Measurements from ENCODE around the gene LDLRAD3.
"Not testable (repeated sequence)": the region's sequence is repeated elsewhere in the genome, so short reads cannot be mapped to it uniquely, and the experiment has no call there.

The LDLRAD3 gene

DNA sequence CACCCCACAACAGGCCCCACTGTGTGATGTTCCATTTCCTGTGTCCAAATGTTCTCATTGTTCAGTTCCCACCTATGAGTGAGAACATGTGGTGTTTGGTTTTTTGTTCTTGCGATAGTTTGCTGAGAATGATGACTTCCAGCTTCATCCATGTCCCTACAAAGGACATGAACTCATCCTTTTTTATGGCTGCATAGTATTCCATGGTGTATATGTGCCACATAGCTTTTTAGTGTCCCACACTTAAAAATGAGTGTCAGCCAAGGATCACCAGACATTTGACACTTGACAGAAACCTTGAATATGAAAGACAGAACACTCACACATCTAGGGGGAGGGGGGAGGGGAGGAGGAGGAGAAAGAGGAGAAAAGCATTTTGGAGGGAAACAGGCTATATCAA lies 245.9 kb downstream of the LDLRAD3 start:
- not testable (repeated sequence) for DNase-seq

DNA sequence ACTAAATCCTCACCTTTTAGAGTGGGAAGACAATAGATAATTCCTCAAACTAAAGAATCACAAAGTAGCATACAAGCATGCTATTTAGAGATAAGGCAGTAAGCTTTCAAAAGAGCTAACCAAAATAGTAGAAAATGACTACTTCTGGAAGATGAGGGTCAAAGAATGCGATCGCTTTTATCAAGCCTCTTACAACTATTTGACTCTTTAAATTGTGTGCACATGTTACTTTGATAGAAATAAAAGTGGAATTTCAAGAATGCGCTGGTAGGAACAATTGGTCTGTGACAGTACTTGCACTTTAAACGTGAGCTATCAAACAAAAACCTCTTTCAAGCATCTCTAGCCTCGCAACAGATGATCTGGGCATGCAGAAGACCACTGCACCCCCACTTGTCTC lies 248.1 kb downstream of the LDLRAD3 start:
- DNase-seq = no peak

DNA sequence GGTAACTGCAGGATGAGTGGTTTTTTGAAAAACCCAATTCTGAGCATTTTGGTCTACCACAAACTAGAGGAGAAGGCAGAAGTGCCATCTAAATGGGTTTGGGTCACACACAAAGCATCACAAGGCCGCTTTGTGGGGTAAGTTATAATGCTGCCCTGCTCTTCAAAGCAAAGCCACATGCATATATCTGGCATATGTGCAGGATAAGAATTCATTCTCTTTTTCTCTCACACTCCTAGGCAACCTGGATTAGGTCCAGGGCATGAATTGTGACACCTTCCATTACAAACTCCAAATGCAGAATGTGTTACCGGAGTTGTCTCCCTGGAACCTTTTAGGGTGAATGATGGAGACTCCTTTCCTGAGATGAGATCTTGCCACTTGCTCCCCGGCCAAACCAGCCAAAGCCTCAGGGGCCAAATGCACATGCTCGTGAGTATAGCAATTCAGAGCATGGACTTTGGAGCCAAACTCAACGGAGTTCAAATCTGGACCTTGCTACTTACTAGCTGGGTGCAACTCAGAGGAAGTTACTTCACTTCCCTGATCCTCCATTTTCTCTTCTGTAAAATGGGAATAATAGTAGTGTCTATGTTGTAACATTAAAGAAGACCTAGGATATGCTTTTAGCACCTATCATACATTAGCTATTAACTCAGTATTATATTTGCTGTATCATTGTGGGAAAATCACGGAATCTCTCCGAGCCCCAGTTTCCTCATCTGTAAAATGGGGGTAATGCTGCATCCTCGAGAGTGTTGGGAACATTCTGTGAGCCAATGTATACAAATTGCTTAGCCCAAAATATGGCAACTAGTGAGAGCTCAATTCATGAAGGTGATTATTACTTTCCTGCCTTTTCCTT lies 248.8 kb downstream of the LDLRAD3 start:
- no peak for DNase-seq

DNA sequence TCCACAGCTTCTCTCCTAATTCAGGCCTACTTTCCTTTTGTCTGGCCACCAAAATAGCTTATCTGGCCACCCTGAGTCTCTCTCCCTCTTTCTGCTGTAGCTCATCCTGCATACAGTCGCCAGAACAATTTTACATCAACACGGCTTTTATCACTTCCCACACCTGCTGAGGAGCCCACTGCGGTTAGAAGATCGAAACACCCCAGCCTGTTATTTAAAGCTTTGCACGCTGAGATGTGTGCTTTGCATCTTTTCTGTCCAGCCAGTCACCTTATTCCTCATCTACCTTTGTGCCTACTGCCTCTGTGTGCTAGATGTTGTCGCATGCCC lies 249.4 kb downstream of the LDLRAD3 start:
- no peak for DNase-seq

GRCh38 chr11:36193721-36194120 lies 249.9 kb downstream of the LDLRAD3 start:
- no peak for DNase-seq

DNA sequence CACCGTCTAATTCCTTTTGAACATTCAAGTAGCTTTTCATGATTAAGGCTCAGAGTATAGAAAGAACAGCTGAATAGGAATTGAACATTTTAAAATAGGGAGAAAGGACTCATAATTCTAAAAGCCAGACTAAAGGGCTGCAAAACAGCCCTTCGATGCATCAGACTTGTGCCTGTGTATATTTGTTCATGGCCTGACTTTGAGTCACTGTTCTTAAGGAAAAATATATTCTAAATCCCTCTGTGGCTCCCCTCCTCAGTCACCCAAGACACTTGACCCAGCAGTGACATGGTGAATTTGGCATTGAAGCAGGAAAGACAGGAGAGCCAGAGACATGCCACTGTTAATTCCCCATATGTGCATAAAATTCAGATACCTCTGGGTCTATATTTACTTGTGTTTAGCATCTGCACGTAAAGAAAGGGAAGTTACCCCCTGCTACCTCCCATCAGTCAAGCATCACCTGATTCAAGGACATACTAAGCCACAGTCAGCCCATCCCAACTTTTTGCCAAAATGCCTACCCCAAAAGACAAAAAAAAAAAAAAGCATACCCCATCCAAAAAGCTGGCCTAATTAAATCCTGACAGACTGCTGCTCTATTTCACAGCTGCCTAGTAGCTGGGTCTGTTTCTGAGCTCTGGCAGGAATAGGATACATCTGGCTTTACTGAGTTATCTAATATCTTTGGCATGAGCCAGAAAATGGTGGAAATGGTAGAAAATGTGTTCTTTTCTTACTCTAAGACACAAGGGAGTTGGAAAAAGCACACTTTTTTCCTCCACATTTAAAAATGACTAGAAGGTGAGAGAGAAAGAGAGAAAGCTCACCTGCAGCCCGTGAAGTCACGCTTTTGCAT lies 251.9 kb downstream of the LDLRAD3 start:
- no peak for DNase-seq

DNA sequence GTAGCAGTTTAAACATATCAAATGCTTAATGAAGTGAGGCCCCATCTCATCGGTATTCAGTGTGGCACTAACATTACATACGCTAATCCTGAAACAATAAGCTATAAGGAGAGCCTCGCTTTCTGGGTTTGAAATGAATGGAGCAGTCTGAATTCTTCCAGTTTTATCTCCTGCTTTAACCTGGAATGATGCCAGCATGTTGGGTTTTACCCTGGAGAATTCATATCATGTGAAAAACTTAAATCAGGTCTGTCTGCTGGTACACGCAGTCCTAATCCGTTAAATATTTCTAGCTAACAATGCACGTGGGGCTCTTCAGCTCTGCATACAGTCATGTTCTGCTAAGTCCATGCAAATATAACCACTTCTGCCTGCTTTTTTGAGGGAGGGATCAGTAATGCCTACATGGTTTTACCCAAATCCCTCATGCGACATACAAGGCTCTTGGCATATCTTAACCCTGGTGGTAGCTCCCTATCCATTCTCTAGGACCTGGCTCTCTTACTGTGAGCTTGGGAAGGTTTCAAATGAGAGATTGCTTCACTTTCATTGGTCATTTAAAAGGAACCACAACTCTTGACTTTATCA lies 252.6 kb downstream of the LDLRAD3 start:
- no peak for DNase-seq

GRCh38 chr11:36201411-36201810 lies 257.5 kb downstream of the LDLRAD3 start:
- DNase-seq = no peak

DNA sequence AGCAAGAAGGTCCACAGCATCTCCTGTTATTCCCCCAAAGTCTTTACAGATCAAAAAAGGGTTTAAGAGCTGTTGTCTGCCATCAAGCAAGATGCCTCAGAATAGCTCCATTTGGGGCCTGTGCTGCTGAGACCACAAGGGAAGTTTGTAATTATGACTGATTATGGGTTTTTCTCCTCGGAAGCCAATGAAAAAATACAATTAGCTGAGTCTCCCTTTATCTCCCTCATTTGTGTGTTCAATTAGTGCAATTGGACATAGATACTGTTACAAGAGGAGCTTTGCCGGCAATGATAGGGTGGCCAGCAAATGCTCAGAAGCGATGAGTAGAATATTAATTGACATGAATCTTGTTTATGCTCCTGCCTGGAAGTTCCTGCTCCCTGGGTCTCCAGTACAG lies 261.7 kb downstream of the LDLRAD3 start:
- no peak for DNase-seq

GRCh38 chr11:36210529-36210928 lies 266.7 kb downstream of the LDLRAD3 start:
- DNase-seq = no peak

DNA sequence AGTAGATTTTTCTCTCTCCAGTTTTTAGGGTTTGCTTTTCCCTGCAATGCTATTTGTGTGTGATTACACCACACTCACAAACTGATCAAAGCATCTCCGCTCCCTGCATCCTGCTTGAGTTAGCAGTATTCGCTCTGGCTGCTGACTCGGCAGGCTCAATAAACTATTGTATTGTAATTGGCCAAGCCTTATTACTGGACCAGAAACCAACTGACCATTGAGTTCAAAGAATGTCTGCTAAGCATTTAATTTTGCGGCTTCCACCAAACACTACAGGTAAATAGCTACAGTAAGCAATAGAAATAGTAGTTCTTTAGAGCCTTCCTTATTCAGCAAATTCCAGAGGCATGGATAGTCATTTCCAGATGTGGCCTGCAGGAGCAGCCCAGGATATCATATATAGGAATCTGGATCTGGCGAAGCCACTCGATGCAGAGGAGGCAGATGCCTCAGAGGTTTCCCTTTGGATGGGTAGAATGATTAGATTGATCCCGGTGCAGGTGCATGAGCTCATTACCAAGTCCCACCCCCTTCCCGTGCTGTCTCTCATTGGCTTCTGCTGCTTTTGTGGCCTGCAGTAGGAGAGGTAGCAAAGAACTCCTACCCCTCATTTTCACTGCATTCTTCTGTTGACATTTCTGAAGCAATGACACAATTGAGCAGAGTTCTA lies 268.0 kb downstream of the LDLRAD3 start:
- DNase-seq = no peak

DNA sequence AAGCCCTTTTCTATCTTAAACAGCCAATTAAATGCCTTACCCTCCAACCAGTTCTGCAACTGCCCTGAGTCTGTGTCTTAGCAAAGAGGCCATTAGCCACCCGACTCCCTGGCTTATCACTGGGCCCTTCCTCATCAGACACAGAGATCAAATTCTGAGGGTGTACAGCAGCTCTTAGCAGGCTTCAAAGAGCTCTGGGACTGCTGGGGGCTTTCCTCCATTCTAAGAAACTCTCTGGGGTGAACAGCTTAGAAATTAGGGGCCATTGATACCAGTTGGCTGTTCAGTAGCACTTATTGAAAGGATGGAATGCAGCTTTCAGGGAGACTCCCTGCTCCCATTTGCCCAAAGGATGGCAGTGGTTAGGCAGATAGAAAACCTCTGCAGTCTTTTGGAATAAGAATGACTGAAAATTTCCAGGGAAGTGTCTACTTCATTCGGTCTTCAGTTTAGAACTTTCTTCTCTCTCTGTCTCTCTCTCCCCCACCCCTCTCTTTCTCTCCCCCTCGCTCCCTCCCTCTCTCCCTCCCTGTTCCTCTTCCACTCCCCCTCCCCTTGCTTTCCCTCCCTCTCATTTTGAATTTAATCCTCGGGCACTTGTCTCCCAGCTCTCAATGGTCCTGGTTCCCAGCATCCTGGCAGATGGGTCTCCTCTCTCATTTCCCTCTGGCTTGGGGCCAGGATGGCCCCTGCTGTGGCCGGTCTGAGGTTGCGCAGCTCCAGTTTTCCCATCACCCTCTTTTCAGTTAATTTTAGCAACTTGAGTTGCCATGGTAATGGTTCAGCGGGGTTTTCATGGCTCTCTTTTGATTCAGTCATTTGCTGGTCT lies 268.9 kb downstream of the LDLRAD3 start:
- no peak for DNase-seq

DNA sequence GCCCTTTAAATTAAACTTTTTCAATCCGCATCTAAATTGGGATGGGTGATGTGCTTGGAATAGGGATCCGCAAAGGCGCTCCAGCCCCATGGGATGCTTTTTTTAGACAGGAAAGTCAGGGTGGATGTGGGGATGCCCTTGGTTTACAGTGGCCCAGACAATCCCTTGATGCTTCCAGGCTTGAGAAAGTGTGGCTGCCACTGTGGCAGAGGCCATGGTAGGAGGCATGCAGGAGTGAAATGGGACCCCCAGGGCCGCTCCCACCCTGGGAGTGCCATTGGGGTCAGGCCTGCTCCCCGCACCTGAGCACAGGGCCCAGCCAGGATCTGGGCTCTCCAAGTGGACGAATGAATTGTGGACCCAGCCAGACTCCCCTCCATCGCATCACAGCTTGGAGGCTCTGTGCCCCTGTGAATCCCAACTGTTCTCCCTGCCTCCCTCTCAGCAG lies 269.6 kb downstream of the LDLRAD3 start:
- DNase-seq = no peak

GRCh38 chr11:36214480-36214879 lies 270.6 kb downstream of the LDLRAD3 start:
- DNase-seq = no peak

DNA sequence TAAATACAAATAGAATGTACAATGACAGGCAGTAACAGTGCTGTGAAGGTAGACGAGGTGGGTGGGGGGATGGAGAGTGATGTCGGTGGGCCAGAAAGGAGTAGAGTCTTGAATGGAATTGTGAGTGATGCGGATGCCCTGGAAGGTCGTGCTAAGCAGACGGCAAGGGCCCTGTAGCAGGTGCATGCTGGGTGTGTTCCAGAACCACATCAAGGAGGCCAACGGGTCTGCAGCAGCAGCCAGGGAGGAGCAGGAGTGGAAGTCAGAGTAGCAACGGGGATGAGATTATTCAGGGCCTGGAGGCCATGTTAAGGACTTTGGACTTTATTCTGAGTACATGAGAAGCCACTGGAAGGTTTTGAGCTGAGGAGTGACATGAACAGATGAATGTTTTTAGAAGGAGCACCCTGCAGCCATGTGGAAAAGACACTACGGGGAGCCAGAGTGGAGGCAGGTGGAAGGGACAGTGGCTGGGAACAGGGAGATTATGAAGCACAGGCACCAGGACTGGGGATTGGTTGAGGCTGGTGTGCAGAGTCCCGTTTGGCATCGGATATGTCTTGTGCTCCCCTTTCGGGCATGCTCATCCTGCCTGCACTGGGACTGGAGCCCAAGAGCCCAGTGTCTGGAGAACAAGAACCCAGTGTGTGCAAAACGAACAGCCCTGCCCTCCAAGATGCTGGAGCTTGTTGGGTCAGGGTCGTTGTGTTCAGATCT lies 271.3 kb downstream of the LDLRAD3 start:
- no peak for DNase-seq

DNA sequence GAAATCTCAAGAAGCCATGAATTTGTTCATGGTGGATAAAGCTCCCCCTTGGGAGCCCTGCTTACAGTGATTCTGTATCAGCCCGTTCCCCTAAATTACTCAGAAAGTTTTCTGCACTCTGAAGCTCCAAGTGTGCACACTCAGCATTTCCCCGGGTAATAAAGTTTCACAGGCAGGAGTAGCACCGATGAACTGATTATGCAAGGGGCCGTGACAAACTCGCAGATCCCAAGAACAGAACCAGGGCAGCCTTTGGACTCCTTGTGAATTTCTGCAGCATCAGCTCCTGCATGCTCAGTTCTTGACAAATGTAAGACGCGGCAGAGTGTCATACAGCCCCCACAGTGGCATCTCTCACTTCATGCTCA lies 271.8 kb downstream of the LDLRAD3 start:
- no peak for DNase-seq

DNA sequence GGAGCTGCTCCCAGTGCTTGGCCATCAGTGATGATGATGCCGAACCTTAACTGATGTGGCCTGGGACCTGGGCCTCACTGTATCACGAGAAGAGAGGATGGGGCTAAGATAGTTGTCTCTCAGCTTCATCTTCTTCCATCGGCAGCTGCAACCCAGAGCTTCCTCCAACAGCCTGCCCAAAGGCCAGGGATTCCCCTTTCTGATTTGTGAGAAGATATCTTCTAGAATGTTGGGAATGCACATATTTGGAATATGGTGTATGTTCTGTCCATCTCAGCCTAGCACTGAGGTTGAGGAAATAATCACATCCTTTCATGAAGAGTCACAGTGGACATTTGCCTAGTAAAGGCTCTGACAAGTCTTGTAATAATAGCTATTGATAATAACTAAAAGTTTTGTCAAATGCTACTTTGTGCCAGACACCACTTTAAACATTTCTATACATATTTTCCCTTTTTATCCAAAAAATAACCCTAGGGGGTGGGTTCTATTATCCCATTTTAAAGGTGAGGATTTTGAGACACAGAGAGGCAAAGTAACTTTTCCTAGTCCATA lies 272.3 kb downstream of the LDLRAD3 start:
- DNase-seq = no peak

DNA sequence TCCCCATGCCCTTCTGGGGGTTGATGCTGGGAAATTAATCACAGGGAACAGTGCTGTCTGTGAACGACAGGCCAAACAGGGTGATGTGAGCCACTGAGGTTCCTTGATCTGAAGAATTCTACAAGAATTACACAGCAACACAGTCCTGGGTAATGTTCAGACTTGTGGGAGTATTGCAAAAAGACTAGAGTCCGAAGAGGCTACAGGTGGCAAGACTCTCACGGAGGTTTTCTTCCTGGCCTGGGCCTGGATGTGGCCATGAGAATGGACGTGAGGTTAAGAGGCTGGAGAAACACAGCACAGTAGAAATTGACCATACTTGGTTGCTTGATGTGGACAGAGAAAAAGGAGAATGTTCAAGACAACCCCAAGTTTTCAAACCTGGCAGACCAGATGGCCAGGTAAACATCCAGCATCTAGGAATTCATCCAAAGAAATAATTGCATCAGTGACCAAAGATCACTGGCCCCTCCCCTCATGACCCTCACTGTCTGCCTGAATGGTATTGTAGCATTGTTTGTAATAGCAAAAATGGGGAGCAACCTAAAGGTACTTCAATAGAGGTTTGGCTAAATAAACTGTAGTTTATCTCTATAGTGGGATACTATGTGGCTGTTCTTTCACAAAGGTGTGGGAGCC lies 274.5 kb downstream of the LDLRAD3 start:
- DNase-seq = no peak

- DNase-seq = no peak
Observed at GRCh38 chr11:36219996-36220395, 276.1 kb downstream of the LDLRAD3 start.

GRCh38 chr11:36222831-36223635 lies 279.2 kb downstream of the LDLRAD3 start:
- DNase-seq = no peak

All from activated T-cell treated with anti-CD3 and anti-CD28 coated beads for 4 hours (primary cell).